H1 (cell line): ENCODE data around the gene DGKA.

Experiments used
- JUND ChIP-seq: IDR thresholded peaks from 2 replicates; pipeline ENCODE4 v1.6.1; 2011; ENCODE audit warnings: mild to moderate bottlenecking, improper control_type of control experiment, low read length
- POLR2A ChIP-seq, 2 experiments: IDR thresholded peaks; 1 replicate in 1 of 2; 2 replicates in 1 of 2; pipeline ENCODE4 v1.6.1; 2011; ENCODE audit warnings: low read depth in 2 of 2, low read length in 2 of 2, mild to moderate bottlenecking in 2 of 2; ENCODE audit errors: control extremely low read depth in 1 of 2
- POLR2AphosphoS5 ChIP-seq: IDR thresholded peaks from 2 replicates; pipeline ENCODE4 v1.6.1; 2011; ENCODE audit warnings: low read depth, low read length
- RAD21 ChIP-seq, 2 experiments: IDR thresholded peaks in 1 of 2; conservative IDR thresholded peaks in 1 of 2; 2 replicates each; pipeline ENCODE4 v1.6.1; 2011; ENCODE audit warnings: low read depth in 2 of 2, low read length in 2 of 2, improper control_type of control experiment in 1 of 2, inconsistent platforms in 1 of 2, mild to moderate bottlenecking in 1 of 2, moderate library complexity in 1 of 2
- SIN3A ChIP-seq, 2 experiments: IDR thresholded peaks in 1 of 2; conservative IDR thresholded peaks in 1 of 2; 2 replicates each; pipeline ENCODE4 v1.6.1; 2011 to 2012; ENCODE audit warnings: low read length in 2 of 2, improper control_type of control experiment in 1 of 2, low read depth in 1 of 2, mild to moderate bottlenecking in 1 of 2
- TBP ChIP-seq: IDR thresholded peaks from 2 replicates; pipeline ENCODE4 v1.6.1; 2011; ENCODE audit warnings: low read depth, low read length, improper control_type of control experiment
- YY1 ChIP-seq: IDR thresholded peaks from 2 replicates; pipeline ENCODE4 v1.6.1; 2011; ENCODE audit warnings: low read depth, mild to moderate bottlenecking, low read length
- TF ChIP-seq, protein P1 (sequence below), 3 experiments: IDR thresholded peaks; 1 replicate in 2 of 3; 2 replicates in 1 of 3; pipeline versions ENCODE4 v1.5.1 to v1.6.1; 2011; ENCODE audit warnings: low read length in 3 of 3, mild to moderate bottlenecking in 3 of 3, inconsistent platforms in 2 of 3, low read depth in 1 of 3, moderate library complexity in 1 of 3; ENCODE audit not compliant: insufficient read depth in 1 of 3; ENCODE audit errors: control extremely low read depth in 1 of 3

DNA sequence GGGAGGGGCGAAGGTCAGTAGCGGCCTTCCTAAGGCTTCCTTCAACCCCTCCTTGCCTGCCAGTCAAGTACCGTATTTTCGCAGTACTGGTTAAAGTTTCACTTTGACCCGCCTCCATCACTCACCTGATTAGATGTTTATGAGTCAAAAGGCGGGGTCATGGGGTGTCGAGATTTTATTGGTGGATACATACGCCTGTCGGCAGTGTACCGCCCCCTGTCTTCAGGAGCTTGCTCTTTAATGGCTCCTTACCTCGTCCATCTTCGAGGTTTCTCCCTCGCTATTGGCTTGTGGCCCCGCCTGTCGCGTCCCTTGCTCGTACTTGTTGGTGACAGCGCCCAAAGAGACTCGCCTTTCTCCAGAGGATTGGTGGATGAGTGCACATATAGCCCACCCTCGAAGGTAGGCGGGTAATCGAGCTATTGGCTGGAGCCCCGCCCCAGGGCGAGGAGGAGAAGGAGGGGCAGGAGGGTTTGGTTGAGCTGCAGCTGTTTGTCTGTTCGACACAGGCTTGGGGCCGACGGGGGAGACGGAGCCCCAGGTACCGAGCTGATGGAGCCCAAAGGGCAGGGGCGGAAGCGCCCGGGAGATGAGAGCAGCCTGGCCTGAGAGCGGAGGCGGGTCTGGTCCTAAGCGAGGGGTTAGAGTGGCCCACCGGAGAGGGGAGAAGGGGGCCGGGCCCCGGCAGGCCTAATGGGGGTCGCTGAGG is 42.8 kb downstream of the DGKA start, which contains the start of gene RAB5B:
- peak; percentile 88 to 93 for TF ChIP-seq POLR2A (IDR thresholded peaks at IDR 0.05; ENCODE audit: control extremely low read depth in 1 of 2, low read depth in 2 of 2, low read length in 2 of 2)
- peak; percentile 97 for TF ChIP-seq SIN3A (conservative IDR thresholded peaks at IDR 0.05 in 1 of 2, IDR thresholded peaks at IDR 0.05 in 1 of 2; ENCODE audit: low read depth in 1 of 2, low read length in 2 of 2)
- TF ChIP-seq POLR2AphosphoS5: peak; percentile 89
- TF ChIP-seq JUND: no peak; the same call in 1 of the 2 replicates
- TF ChIP-seq, protein P1, sequence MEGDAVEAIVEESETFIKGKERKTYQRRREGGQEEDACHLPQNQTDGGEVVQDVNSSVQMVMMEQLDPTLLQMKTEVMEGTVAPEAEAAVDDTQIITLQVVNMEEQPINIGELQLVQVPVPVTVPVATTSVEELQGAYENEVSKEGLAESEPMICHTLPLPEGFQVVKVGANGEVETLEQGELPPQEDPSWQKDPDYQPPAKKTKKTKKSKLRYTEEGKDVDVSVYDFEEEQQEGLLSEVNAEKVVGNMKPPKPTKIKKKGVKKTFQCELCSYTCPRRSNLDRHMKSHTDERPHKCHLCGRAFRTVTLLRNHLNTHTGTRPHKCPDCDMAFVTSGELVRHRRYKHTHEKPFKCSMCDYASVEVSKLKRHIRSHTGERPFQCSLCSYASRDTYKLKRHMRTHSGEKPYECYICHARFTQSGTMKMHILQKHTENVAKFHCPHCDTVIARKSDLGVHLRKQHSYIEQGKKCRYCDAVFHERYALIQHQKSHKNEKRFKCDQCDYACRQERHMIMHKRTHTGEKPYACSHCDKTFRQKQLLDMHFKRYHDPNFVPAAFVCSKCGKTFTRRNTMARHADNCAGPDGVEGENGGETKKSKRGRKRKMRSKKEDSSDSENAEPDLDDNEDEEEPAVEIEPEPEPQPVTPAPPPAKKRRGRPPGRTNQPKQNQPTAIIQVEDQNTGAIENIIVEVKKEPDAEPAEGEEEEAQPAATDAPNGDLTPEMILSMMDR (IDR thresholded peaks at IDR 0.05; ENCODE audit: control extremely low read depth in 1 of 3, insufficient read depth in 1 of 3, low read depth in 1 of 3, low read length in 3 of 3): no peak
- peak; percentile 63; the same call in 1 of the 2 replicates for TF ChIP-seq YY1
- no peak for TF ChIP-seq RAD21 (IDR thresholded peaks at IDR 0.05 in 1 of 2, conservative IDR thresholded peaks at IDR 0.05 in 1 of 2; ENCODE audit: low read depth in 2 of 2, low read length in 2 of 2)
- peak; percentile 94 for TF ChIP-seq TBP
